ENCODE data around the gene UBE2E2.
"Not testable (repeated sequence)": the region's sequence is repeated elsewhere in the genome, so short reads cannot be mapped to it uniquely, and the experiment has no call there.

UBE2E2 gene

DNA sequence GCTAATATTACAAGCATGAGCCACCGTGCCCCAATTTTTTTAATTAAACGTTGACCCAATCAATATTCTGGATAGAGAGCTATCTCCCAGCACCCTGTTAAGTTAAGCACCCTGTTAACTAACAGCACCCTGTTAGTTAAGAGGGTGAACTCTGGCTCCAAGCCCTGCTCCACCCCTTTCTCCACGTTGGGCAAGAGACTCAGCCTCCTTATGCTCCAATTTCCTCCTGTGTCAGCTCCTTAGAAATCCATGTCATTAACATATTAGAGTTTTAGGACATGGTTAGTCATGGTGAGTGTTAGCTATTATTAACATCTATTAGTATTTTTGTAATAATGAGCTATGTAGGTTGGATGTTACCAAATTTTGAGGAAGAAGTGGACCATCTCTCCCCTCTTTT, 385.4 kb downstream of the UBE2E2 start:
- DNase-seq (ENCODE audit: low read depth) = no peak

DNA sequence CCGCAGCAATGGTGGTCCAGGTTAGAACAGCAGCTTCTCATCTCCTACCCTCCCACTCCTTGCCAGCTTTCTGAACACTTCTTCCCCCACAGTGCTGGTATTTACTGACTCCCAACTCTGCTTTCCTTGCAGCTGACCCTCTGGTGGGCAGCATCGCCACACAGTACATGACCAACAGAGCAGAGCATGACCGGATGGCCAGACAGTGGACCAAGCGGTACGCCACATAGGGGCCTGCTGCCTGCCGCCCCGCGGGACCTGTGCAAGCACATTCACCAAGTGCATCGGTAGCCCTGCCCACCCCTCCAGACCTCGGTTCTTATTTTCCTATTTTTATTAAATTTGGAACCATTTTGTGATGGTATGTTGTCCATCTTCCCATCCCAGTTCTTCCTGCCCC, 386.5 kb downstream of the UBE2E2 start:
- no peak for DNase-seq (ENCODE audit: low read depth)

DNA sequence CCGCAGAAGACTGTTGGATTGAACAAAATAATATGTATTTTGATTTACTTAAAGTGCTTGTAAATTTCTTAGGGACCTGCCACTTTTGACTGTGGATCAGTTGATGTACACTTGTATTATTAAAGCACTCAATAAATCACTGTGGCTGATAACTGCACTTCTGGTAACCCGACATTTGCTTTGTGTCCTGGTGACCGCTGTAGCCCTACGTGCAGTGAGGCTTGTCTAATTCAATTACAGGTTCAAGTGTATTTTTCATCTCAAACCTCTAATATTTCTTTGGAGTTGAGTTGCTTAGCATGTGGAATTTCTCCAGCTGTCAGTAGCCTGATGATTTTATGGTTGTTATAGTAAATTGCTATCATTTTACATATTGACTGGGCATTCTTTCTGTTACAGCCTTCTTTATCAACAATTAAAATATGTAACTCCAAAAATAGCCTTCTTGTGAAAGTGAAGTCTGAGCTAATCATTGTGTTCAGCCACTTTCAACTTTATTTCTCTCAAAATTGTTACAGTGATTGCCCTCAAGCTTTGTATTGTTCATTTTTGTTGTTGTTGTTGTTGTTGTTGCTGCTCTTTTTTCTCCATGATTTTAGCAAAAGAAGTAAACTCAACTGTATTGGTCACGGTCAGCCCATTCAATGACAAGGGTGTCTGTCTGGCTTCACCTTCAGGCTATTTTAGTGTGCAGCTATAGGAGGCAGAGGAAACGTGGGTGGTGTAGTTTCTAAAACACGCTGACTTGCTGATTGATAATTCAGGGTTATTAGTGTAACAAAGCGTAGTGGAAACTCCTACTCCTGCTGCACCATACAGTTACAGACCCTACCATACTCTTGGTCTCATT, 387.5 kb downstream of the UBE2E2 start:
- no peak for DNase-seq (ENCODE audit: low read depth)

DNA sequence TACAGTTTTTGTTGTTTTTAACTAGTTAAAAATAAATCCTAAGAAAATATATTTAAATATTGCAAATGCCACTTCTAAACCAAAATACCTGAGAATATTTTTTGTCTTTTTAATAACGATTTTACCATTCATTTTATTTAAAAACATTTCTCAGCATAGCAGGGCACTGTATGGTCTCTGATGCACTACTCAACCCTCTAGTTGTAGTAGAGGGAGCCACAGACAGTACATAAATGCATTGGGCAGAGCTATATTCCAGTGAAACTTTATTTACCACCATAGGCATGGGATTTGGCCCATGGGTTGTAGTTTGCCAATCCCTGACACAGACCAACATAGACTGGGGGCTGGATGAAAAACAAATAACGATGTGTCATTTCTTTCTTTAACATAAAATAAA, 388.2 kb downstream of the UBE2E2 start:
- DNase-seq (ENCODE audit: low read depth) = no peak

DNA sequence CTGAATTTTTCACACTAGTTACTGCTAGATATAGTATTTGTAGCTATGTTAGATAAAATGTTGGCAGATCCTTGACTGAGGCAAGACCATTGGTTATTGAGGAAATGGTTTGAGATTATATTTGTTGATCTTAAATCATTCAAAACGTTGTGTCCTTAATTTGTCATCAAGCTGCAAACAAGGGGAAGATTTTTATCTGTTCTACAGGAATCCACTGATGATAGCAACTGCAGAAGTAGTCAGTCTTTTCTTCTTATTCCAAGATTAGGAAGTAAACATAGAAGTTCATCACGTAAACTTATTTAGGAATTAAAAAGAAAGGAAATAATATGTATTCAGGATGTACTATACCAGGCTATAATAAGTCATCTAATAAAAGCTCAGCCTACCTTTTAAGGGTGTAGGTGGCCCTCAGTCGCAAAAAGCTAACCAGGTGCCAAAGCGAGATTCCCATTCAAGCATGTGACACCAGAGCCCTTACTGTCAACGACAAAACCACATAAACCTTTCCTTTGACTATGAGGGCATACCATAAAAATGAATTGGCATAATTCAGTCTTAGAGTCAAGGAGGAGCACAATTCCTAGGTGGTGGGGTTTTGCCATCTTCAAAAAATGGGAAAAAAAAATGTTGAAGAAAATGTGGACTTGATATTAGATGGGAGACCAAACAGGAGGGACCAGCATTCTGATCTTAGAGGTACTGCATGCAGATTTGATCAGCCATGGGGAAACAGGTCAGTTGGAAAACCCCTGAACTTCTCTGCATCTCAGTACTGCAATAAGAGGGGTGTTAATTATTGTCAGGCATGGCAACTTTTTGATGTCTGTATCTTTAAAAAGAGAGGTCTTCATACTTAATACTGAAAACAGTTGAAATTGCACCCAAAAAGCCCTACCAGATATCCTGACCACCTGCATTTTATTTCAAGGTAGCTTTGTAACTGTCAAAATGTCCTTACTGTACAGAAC, 390.1 kb downstream of the UBE2E2 start:
- no peak for DNase-seq (ENCODE audit: low read depth)

DNA sequence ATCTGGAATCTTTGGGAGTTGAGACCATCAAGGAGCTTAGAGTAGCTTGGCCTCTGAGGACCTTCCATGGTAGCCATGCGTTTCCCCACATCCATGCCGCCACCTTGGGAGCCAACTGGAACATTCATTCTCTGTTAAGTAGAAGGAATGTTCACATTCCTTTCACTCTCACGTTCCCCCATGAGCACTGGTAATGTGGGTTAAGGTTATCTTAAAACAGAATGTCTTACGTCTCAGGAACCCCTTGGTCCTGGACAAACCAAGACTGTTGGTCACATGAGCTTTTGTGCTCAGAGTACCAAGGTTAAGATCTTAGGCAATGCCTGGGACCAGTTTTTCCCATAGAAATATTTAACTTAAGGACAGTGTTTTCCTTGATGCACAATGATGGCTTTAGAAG, 390.9 kb downstream of the UBE2E2 start:
- no peak for DNase-seq (ENCODE audit: low read depth)

DNA sequence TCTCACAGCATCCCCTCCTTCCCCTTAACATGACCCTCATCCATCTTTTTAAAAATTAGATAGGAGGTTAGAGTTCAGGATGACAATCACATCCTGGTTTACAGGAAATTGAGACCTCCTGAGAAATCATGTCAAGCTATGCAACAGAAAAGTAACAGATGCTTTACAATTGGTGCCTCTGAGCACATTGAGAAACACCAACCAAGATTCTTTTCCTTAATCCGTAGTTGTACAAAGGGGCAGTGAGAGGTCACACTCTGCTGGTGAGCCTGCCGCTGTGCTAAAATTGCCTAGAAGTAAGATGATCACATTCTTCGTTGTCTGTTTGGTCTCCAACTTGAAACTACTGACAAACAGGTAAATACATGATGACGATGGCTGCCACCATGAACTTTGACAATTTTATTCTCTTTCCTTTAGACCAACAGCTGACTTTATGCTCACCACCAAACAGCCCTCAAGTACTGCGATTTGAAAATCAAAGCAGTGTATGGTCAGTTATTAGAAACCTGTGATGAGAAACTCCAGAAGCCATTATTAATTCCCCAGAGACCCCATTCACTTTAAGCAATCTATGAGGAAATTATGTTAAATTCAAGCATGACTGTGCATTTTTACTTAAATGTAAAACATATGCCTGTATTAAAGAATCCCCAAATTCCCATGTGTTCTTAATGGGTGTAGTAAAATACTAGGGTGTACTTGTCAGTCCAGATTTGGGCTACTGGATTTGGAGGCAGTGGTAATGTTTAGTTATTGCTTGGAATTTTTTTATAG, 392.0 kb downstream of the UBE2E2 start:
- no peak for DNase-seq (ENCODE audit: low read depth)

DNA sequence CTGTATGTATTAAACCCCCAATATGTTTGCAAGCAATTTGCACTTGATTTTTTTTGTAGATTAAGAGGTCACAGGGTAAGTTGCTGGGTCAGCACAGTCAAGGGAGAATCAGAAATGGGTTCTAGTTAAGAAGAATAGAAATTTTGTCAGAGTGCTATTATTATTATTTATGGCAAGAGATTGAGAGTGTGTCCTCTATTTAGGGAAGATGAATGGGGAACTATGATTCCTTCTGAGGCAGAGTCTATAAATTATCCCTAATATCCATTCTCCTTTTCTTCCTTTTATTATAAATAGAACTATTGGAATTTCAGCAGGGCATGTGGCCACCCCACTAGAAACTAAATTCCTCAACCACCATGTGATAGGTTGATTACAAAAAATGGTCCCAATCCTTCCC, 392.7 kb downstream of the UBE2E2 start:
- DNase-seq (ENCODE audit: low read depth) = no peak

DNA sequence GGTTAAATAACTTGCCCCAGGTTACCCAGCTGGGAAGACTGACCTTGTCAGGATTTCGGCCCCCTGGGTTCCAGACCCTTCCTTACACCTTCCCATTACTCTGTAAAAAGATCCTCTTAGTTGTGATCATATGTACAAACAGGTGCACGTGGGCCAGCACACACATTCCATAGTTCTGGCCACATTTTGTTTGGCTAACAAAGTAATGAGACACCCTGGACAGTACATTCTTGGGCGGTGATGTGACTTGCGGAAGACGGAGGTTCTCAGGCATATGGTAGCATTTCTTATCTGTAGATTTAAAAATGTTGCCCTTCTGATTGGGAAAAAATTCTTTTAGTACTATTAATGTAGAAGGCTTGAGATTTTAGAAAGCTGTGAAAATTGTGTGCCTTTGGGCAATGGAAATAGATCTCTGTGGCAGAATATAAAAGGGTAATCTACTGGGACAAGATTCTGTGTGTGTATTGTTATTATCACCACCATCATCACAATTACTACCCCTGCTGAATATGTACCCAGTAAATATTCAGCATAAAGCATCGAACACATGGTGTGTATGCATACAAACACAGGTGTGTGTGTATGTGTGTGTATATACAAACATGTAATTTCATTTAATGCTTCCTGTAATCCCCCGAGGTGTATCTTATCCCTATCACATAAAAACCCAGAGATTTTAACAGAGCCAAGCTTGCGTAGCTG, 397.2 kb downstream of the UBE2E2 start:
- DNase-seq (ENCODE audit: low read depth) = peak; percentile 93

DNA sequence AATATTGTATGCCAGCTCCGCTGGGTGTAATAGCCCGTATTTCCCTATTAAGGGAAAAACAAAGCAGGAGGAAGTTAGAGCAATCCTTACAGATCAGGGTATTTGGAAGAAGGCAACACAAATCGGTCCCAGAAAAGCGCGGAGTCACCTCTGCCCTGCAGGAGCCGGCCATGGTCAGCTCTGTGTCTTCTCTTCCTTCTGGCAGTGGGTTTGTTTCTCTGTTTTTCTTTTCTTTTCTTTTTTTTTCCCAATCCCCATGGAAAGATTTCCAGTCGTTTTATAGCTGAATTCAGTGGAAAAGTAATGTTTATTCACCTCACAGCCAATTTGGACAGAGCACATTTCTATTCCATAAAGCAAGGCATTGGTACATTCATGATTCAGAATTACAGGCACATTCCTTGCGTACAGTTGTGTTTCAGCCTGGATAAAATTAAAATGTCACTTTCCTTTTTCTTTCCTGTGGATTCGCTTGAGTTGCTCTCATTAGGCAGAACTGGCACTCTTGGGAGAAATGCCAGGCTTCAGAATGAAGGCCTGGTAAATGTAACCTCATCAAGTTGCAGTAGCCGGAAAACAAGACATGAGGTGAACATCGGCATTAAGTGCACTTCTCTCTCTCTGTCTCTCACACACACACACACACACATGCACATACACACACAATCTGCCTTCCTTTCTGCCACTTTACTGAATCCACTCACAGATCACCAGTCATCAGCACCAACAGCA, 398.1 kb downstream of the UBE2E2 start:
- DNase-seq (ENCODE audit: low read depth) = no peak

DNA sequence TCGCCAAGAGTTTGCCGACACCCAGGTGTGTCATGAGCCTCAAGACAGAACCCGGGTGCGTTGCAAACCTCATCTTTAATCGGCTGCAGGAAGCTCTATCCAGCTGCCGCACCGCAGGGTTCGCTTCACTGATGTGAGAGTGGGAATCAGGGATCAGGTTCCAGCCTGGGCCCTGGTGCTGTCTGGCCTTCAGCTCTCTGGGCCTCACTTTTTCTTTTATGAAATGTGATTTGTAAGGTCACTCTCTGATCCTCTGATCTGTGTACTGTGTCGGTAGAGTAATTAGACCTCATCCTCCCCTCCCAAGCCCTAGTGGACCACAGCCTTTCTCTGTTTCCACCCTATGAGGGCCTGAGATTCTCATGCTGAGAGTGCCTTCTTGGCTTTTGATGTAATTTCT, 399.8 kb downstream of the UBE2E2 start:
- no peak for DNase-seq (ENCODE audit: low read depth)

DNA sequence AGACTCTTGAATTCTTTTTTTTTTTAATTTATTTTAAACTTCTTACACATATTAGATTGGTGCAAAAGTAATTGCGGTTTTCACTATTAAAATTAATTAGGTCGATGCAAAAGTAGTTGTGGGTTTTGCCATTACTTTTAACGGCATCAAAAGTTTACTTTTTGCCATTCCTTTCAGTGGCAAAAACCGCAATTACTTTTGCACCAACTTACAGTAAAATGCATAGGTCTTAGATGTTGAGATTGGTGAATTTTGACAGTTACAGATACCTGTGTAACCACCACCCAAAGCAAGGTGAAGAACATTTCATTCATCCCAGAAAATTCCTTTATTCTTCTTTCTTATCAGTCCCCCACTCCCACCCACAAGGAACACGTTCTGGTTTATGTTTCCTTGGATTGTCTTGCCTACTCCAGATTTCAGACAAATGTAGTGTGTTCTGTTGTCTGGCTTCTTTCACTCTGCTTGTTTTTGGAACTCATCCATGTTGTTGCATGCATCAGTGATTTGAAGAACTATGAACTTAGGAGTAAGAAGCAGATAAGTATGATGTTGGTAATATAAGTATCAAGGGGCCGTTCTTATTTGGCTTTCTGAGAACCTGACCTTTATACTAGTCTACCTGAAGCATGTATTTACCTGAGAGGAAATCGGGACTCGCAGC, 404.2 kb downstream of the UBE2E2 start:
- no peak for DNase-seq (ENCODE audit: low read depth)

DNA sequence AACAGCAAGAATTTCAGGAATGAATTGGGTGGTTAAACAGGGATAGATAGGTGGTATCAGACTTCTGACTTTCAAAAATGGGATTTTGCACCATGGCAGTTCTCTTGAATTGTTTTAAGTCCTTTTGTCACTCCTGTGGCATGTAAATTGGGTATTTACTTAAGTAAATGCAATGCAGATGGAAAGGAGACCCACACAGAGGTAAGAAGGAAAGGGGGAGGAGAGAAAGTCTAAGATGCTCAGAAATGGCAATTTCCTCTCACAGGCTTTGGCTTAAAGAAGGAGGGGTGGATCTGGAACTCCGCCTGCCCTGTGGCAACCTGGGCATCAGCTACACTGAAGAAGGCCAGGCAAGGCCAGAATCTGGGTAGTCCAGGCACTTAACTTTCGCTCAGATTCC, 405.5 kb downstream of the UBE2E2 start:
- DNase-seq (ENCODE audit: low read depth) = no peak

DNA sequence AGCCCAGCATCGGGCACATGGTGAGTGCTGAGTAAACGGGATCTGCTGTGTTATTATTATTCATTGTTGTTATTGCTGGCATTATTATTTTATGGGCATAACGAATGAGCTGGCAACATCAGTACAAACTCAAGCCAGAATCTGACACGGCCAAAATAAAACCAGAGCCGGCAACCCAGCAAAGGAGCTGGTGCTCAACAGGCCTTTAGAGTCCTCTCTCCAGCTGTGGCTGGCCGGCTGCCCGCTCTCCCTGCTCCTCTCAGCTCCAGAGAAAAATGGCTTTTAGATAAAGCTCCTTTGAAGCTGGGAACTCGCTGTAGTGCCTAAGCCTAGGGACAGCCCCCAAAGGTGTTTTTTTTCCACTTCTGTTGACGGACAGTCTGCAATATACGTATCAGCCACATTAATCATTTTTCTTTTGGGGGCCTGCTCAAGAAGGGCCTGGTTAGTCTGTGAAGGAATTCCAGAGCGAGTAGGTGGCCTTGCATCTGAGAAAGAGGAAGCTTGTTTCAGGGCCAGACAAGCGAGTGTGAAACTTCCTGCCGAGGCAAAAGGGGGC, 408.7 kb downstream of the UBE2E2 start:
- DNase-seq (ENCODE audit: low read depth) = no peak

DNA sequence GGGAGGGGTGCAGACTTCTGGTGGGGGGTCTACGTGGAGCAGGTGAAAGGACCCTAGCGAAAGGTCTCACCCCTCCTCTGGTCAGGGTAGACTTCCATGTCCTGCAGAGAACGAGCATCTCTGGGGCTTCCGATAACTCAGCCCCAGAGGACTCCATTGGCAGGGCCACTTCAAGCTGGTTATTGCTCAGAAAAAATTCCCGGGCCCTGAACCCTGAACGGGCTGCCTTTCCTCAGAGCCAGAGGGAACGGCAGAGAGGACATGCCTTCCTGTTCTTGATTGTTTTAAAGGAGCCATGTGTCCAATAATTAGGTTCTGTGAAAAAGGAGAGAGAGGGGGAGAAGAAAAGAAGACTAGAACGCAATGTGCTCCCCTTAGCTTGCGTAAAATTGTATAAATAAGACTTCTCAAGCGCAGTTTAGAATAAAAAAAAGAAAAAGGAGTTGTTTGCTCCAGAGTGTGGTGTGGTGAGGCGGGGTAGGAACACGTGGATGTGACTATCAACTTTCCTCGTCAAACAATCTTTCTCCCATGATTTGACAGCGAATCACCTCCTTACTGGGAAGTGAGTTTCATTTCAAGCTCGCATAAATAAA, 409.3 kb downstream of the UBE2E2 start:
- DNase-seq (ENCODE audit: low read depth) = no peak

DNA sequence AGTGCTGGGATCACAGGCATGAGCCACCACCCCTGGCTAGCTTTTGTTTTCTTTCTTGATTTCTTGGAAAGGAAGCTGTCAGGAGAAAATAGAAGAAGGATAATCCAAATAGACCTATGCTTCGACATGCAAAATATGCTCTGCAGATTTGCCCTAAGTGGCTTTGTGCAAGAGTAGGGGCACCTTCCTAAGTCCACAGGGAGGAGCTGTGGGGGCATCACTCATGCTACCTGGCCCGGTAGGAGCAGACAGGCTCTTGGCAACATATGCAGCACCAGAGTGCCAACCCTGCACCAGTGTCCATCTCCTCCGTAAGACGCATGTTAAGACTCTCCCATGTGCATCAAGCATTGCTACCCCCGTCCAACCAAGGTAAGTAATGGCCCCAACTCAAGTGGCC, 411.9 kb downstream of the UBE2E2 start:
- no peak for DNase-seq (ENCODE audit: low read depth)

DNA sequence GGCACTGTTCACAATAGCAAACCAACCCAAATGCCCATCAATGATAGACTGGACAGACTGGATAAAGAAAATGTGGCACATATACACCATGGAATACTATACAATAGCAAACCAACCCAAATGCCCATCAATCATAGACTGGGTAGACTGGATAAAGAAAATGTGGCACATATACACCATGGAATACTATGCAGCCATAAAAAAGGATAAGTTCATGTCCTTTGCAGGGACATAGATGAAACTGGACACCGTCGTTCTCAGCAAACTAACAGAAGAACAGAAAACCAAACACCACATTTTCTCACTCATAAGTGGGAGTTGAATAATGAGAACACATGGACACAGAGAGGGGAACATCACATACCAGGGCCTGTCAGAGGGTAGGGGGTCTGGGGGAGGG, 415.3 kb downstream of the UBE2E2 start:
- not testable (repeated sequence) for DNase-seq (ENCODE audit: low read depth)

DNA sequence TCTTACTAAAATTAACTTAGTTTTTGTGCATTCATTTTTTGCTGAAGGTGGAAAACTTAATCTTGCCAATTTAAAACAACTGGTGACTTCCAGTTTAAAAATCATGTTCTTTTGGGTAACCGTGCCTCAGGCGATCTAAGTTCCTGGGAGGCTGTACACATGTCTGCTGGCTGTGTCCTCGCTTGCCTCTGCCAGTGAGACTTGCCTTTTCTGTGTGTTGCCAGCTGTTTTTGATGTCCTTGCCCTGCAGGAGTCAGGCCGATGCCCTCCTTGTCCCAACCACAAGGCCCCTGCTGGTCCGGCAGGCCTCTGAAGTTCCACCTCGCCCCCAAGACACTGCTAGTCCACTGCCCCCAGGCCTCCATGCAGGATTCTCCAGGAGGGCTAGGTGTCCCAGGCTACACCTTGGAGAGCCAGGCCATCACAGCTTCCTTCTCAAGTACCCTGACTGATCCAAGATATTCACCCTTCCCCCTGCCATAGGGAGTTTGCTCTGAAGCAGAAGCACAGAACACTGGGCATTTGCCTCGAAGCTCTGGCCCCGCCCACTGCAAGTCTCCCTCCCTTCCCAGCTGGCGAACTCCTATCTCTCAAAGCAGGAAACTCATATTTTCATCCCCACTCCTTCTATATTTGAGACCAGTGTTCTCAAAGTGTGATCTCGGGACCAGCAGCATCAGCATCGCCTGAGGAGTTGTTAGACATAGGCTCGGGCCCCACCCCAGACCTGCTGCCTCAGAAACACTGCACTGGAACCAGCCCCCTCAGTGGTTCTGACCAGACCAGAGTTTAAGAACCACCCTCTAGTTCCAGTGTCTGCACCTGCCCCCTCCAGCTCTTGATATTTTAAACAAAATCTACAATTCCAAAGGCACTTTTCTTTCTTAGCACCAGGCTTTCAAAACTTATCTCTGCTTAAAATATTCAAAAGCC, 416.8 kb downstream of the UBE2E2 start:
- no peak for DNase-seq (ENCODE audit: low read depth)

DNA sequence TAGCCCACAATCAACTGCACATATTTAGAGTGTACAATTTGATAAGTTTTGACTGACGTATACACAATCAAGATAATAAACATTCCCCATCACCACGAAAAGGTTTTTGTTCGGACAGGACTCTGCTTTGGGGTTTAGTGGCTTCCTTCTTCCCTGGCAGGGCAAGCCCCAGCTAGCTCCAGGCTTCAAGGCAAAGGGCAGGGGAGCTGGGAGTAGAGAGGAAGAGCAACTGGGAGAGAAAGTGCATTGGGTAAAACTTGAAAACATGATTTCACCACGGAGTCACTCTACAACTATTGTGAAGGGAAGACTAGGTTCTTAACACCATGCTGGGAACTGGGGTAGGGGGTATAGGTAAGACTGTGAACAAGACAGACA, 417.5 kb downstream of the UBE2E2 start:
- no peak for DNase-seq (ENCODE audit: low read depth)

Measured in non-pigmented ciliary epithelial cell (primary cell).